Measurements from ENCODE around the gene NMT2.

DNA sequence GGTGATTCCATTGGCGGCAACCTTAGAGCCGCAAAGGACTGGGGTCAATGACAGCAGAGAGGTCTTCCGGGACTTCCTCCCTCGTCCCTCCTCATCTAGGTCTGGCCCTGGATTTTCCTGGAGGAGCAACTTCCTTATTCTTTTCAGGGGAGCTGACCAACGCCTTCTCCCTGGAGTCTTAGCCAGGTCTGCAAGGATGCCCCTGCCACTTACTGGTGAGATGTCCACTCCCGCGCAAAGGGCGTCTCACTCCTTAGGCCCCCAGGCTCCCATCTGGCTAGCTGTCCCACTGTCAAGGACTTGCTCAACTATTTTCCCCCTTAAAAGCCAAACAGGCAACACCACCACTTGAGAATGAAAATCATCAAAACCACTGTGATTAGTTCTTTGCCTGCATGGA lies 42.0 kb upstream of the NMT2 start:
- TF ChIP-seq CTCF (IDR thresholded peaks at IDR 0.05; ENCODE audit: poor library complexity, severe bottlenecking) (no peak), EP300 (conservative IDR thresholded peaks at IDR 0.05; ENCODE audit: poor library complexity, severe bottlenecking) (no peak), EZH2 (IDR thresholded peaks at IDR 0.05; ENCODE audit: borderline replicate concordance, insufficient read depth, low read length, poor library complexity, severe bottlenecking) (no peak), TAF1 (IDR thresholded peaks at IDR 0.05; ENCODE audit: low read depth) (no peak), RAD21 (conservative IDR thresholded peaks at IDR 0.05) (no peak)
